Endodermal cell (in vitro differentiated cells): ENCODE data around the gene PHKB. TPM values are rescaled to one million over a fixed set of nuclear protein-coding genes. Genes with fewer than 3 reads are reported as not detected.

Experiments used
- DNase-seq: peaks from one replicate; pipeline ENCODE4 v3.0.0-alpha.2; 2017
- H3K27ac ChIP-seq: 2 replicates; pipeline ENCODE4 v1.5.1; 2013; ENCODE audit warnings: mild to moderate bottlenecking, low read depth, low read length, moderate library complexity
- H3K27me3 ChIP-seq: 2 replicates; pipeline ENCODE4 v1.6.1; 2013; ENCODE audit warnings: mild to moderate bottlenecking, low read length, moderate library complexity; ENCODE audit not compliant: insufficient read depth, control insufficient read depth, poor library complexity, severe bottlenecking
- H3K36me3 ChIP-seq: 2 replicates; pipeline ENCODE4 v1.7.0; 2013; ENCODE audit warnings: mild to moderate bottlenecking, low read length, moderate library complexity; ENCODE audit not compliant: control insufficient read depth, insufficient read depth
- H3K4me1 ChIP-seq: one replicate; pipeline ENCODE4 v1.7.0; 2013; ENCODE audit warnings: low read length; ENCODE audit not compliant: control insufficient read depth, insufficient read depth
- H3K4me3 ChIP-seq: 2 replicates; pipeline ENCODE4 v1.5.1; 2013; ENCODE audit warnings: mild to moderate bottlenecking, low read length, moderate library complexity
- H3K9ac ChIP-seq: 2 replicates; pipeline ENCODE4 v1.6.1; 2013; ENCODE audit warnings: mild to moderate bottlenecking, low read length, moderate library complexity; ENCODE audit not compliant: poor library complexity, severe bottlenecking; ENCODE audit errors: extremely low read depth
- H3K9me3 ChIP-seq: 2 replicates; pipeline ENCODE4 v1.6.1; 2013; ENCODE audit warnings: mild to moderate bottlenecking, low read length, moderate library complexity; ENCODE audit not compliant: control insufficient read depth
- H3K27ac Mint-ChIP-seq: 2 replicates; pipeline ENCODE4 v1.8.0; 2020; ENCODE audit warnings: mixed read lengths
- H3K27me3 Mint-ChIP-seq: 2 replicates; pipeline ENCODE4 v1.8.0; 2021; ENCODE audit warnings: mild to moderate bottlenecking, mixed read lengths; ENCODE audit not compliant: insufficient read depth
- H3K36me3 Mint-ChIP-seq: 2 replicates; pipeline ENCODE4 v1.8.0; 2020; ENCODE audit warnings: low read depth, mixed read lengths
- H3K4me1 Mint-ChIP-seq: 2 replicates; pipeline ENCODE4 v1.8.0; 2020; ENCODE audit warnings: mixed read lengths
- H3K4me3 Mint-ChIP-seq: 2 replicates; pipeline ENCODE4 v1.8.0; 2020; ENCODE audit warnings: mild to moderate bottlenecking, moderate library complexity, mixed read lengths
- H3K9me3 Mint-ChIP-seq: 2 replicates; pipeline ENCODE4 v1.8.0; 2020; ENCODE audit warnings: mild to moderate bottlenecking, mixed read lengths
- CTCF ChIP-seq: fragments of 200-600 bp; sonication (generic); conservative IDR thresholded peaks from 2 replicates; pipeline ENCODE4 v1.5.0; 2021; ENCODE audit warnings: antibody characterized with exemption, mild to moderate bottlenecking
- WGBS, 2 experiments: methylation state at CpG; one replicate each; pipeline versions ENCODE4 v1.1.5 to v1.1.7; 2013; ENCODE audit warnings: missing lambda C conversion rate in 2 of 2, mixed read lengths in 1 of 2; ENCODE audit not compliant: insufficient coverage in 1 of 2, insufficient read length in 1 of 2; 5-methylcytosine and 5-hydroxymethylcytosine counted together
- total RNA-seq, 2 donors: library from RNA; stranded (reverse); fragmentation: NEBNext Ultra II Directional in 1 of 2; extraction: Animal tissue kit (Norgen Biotek cat#: 25700) in 1 of 2; gene quantifications; 2 replicates in 1 of 2; 3 replicates in 1 of 2; pipeline ENCODE4 v1.2.1, GENCODE V29; 2021

PHKB gene
- total RNA-seq, 2 donors from 2014 or later: 51.0 to 71.8 TPM

DNA sequence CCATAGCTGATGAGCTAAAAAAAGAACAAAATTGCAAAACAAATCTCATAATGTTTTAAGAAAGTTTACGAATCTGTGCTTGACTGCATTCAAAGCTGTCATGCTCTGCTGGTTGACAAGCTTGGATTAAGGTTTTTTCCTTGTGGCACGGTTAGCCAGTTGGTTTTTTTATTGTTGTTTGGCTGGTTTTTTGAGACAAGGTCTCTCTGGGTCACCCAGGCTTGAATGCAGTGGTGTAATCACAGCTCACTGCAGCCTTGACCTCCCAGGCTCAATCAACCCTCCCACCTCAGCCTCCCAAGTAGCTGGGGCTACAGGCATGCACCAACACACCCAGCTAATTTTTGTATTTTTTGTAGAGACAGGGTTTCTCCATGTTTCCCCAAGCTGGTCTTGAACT lies 45.7 kb downstream of the PHKB start:
- no peaks in the 10 kb centered on the region for H3K9me3 ChIP-seq
- H3K4me3 Mint-ChIP-seq: no peak overlapping the region
- H3K4me1 Mint-ChIP-seq: no peaks in the 10 kb centered on the region
- H3K4me1 ChIP-seq: peaks cover 5% of the 10 kb centered on the region
- no peak overlapping the region for H3K4me3 ChIP-seq
- H3K36me3 ChIP-seq: peaks cover 43% of the 10 kb centered on the region
- H3K27me3 Mint-ChIP-seq: no peaks in the 10 kb centered on the region
- H3K27ac Mint-ChIP-seq: no peak overlapping the region
- no peak for TF ChIP-seq CTCF
- H3K27ac ChIP-seq: no peak overlapping the region
- H3K9me3 Mint-ChIP-seq: no peaks in the 10 kb centered on the region
- no peaks in the 10 kb centered on the region for H3K27me3 ChIP-seq
- WGBS, 2 experiments: 99 to 100% methylated on average over 1 to 2 of the region's 2 CpGs
- H3K9ac ChIP-seq: no peak overlapping the region
- H3K36me3 Mint-ChIP-seq: peaks cover 31% of the 10 kb centered on the region
- DNase-seq: no peak

- no peak overlapping the region for H3K27ac ChIP-seq
- Mint-ChIP-seq H3K9me3 (no peaks in the 10 kb centered on the region), H3K27me3 (no peaks in the 10 kb centered on the region), H3K36me3 (peaks cover 35% of the 10 kb centered on the region), H3K4me1 (no peaks in the 10 kb centered on the region), H3K27ac (no peak overlapping the region), H3K4me3 (no peak overlapping the region)
- H3K9me3 ChIP-seq: no peaks in the 10 kb centered on the region
- peaks cover 5% of the 10 kb centered on the region for H3K4me1 ChIP-seq
- H3K9ac ChIP-seq: no peak overlapping the region
- 100% methylated on average over 1 of the region's 1 CpG; no CpG with 5 or more reads in 1 of the 2 experiments for WGBS, 2 experiments
- H3K4me3 ChIP-seq: no peak overlapping the region
- H3K36me3 ChIP-seq: peaks cover 50% of the 10 kb centered on the region
- no peaks in the 10 kb centered on the region for H3K27me3 ChIP-seq
- no peak for TF ChIP-seq CTCF
- DNase-seq: no peak
These were observed 46.6 kb downstream of the PHKB start for GRCh38 chr16:47507701-47508100.

DNA sequence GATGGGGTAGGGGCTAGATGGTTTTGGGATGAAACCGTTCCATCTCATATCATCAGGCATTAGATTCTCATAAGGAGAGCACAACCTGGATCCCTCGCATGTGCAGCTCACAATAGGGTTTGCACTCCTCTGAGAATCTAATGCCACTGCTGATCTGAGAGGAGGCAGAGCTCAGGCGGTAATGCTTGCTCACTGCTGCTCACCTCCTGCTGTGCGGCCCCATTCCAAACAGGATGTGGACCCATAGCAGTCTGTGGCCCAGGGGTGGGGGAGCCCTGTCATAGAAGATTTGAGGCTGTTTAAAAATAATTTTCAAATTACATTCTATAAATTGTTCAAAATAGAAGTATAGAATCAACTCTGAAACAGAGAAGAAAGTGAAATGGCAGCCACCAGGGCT lies 50.8 kb downstream of the PHKB start:
- DNase-seq: peak; percentile 60
- Mint-ChIP-seq H3K4me3 (no peak overlapping the region), H3K9me3 (no peaks in the 10 kb centered on the region), H3K27ac (peak overlapping the region; percentile 63), H3K36me3 (peaks cover 20% of the 10 kb centered on the region), H3K4me1 (no peaks in the 10 kb centered on the region), H3K27me3 (no peaks in the 10 kb centered on the region)
- H3K27me3 ChIP-seq: no peaks in the 10 kb centered on the region
- WGBS, 2 experiments: 86 to 100% methylated on average over 2 to 4 of the region's 4 CpGs
- no peak overlapping the region for H3K4me3 ChIP-seq
- H3K4me1 ChIP-seq: peaks cover 5% of the 10 kb centered on the region
- H3K9ac ChIP-seq: no peak overlapping the region
- peaks cover 43% of the 10 kb centered on the region for H3K36me3 ChIP-seq
- TF ChIP-seq CTCF: no peak
- H3K9me3 ChIP-seq: no peaks in the 10 kb centered on the region
- no peak overlapping the region for H3K27ac ChIP-seq
